Testis (tissue), 2 donors: ENCODE results near the gene BCL11B.
"Not testable (repeated sequence)": the region's sequence is repeated elsewhere in the genome, so short reads cannot be mapped to it uniquely, and the experiment has no call there.

Experiments
- CTCF ChIP-seq, 3 experiments: fragments of 450-650 bp in 2 of 3; fragments of 200-600 bp in 1 of 3; sonication (generic) in 1 of 3; IDR thresholded peaks; one replicate each; pipeline ENCODE4 v1.5.1; 2016 to 2019; ENCODE audit warnings: antibody characterized with exemption in 3 of 3, mild to moderate bottlenecking in 2 of 3, moderate library complexity in 1 of 3
- POLR2A ChIP-seq: fragments of 450-650 bp; IDR thresholded peaks from one replicate; pipeline ENCODE4 v1.6.1; 2017; ENCODE audit warnings: antibody characterized with exemption, mild to moderate bottlenecking, moderate library complexity

GRCh38 chr14:99186336-99186735, 85.7 kb downstream of the BCL11B start:
- TF ChIP-seq CTCF (IDR thresholded peaks at IDR 0.05); POLR2A: not testable (repeated sequence)
